Gastrocnemius medialis (tissue), 4 donors: Measurements from ENCODE around the gene ZNF334.

Experiments used
- CTCF ChIP-seq, 5 experiments: fragments of 450-650 bp in 3 of 5; fragments of 200-600 bp in 2 of 5; sonication (generic) in 2 of 5; IDR thresholded peaks in 4 of 5; conservative IDR thresholded peaks in 1 of 5; 1 replicate in 4 of 5; 2 replicates in 1 of 5; pipeline ENCODE4 v1.5.1; 2016 to 2019; ENCODE audit warnings: antibody characterized with exemption in 5 of 5, mild to moderate bottlenecking in 3 of 5, moderate library complexity in 3 of 5
- POLR2A ChIP-seq, 2 donors: fragments of 450-650 bp; IDR thresholded peaks; one replicate each; pipeline ENCODE4 v1.6.1; 2017; ENCODE audit warnings: antibody characterized with exemption in 2 of 2, mild to moderate bottlenecking in 2 of 2, moderate library complexity in 2 of 2

- TF ChIP-seq CTCF (IDR thresholded peaks at IDR 0.05 in 4 of 5, conservative IDR thresholded peaks at IDR 0.05 in 1 of 5) (no peak), POLR2A (IDR thresholded peaks at IDR 0.05) (no peak)
Measured at GRCh38 chr20:46557231-46557956, 44.0 kb upstream of the ZNF334 start.
